Measurements from ENCODE around the gene SPOP.

Gene SPOP

GRCh38 chr17:49588726-49589576 is 88.9 kb downstream of the SPOP start:
- no peak overlapping the region for H3K27ac ChIP-seq (ENCODE audit: low read depth, low read length)
- H3K4me2 ChIP-seq (ENCODE audit: low read depth, low read length, poor library complexity, severe bottlenecking), result no peak overlapping the region
- no peaks in the 10 kb centered on the region for H4K20me1 ChIP-seq (ENCODE audit: low read depth, low read length)
- H3K79me2 ChIP-seq (ENCODE audit: insufficient read depth, low read length), result no peaks in the 10 kb centered on the region
- no peak overlapping the region for H3K4me3 ChIP-seq (ENCODE audit: insufficient read depth, low read length, poor library complexity, severe bottlenecking)
- no peaks in the 10 kb centered on the region for H3F3A ChIP-seq (ENCODE audit: insufficient read depth)
- H3K9me2 ChIP-seq (replicated peaks; ENCODE audit: insufficient read depth, low read length), result no peaks in the 10 kb centered on the region
- no peak for TF ChIP-seq EZH2phosphoT487 (conservative IDR thresholded peaks at IDR 0.05; ENCODE audit: low read length)
- no peak for TF ChIP-seq CTCF (IDR thresholded peaks at IDR 0.05; ENCODE audit: insufficient read depth, low read length, poor library complexity, severe bottlenecking)
- H3K9me3 ChIP-seq (ENCODE audit: insufficient read depth, low read length), result no peaks in the 10 kb centered on the region
- H3K27me3 ChIP-seq (ENCODE audit: low read length), result no peaks in the 10 kb centered on the region
- H3K9ac ChIP-seq (ENCODE audit: low read length), result no peak overlapping the region
- no peaks in the 10 kb centered on the region for H3K36me3 ChIP-seq (ENCODE audit: low read length)
- H2AFZ ChIP-seq (ENCODE audit: low read depth, low read length, severe bottlenecking), result no peak overlapping the region

GRCh38 chr17:49588312-49588711 is 89.6 kb downstream of the SPOP start:
- Histone ChIP-seq H3K27me3 (ENCODE audit: low read length) (no peaks in the 10 kb centered on the region), H2AFZ (ENCODE audit: low read depth, low read length, severe bottlenecking) (no peak overlapping the region), H3K4me3 (ENCODE audit: insufficient read depth, low read length, poor library complexity, severe bottlenecking) (no peak overlapping the region), H3K36me3 (ENCODE audit: low read length) (no peaks in the 10 kb centered on the region), H3K9me2 (replicated peaks; ENCODE audit: insufficient read depth, low read length) (no peaks in the 10 kb centered on the region), H3K27ac (ENCODE audit: low read depth, low read length) (no peak overlapping the region), H3K4me2 (ENCODE audit: low read depth, low read length, poor library complexity, severe bottlenecking) (no peak overlapping the region), H3F3A (ENCODE audit: insufficient read depth) (no peaks in the 10 kb centered on the region), H3K9ac (ENCODE audit: low read length) (no peak overlapping the region), H4K20me1 (ENCODE audit: low read depth, low read length) (no peaks in the 10 kb centered on the region), H3K9me3 (ENCODE audit: insufficient read depth, low read length) (no peaks in the 10 kb centered on the region), H3K79me2 (ENCODE audit: insufficient read depth, low read length) (no peaks in the 10 kb centered on the region)
- no peak for TF ChIP-seq CTCF (IDR thresholded peaks at IDR 0.05; ENCODE audit: insufficient read depth, low read length, poor library complexity, severe bottlenecking)
- TF ChIP-seq EZH2phosphoT487 (conservative IDR thresholded peaks at IDR 0.05; ENCODE audit: low read length), result no peak

- H3K27ac ChIP-seq (ENCODE audit: low read depth, low read length), result no peak overlapping the region
- no peaks in the 10 kb centered on the region for H3K9me2 ChIP-seq (replicated peaks; ENCODE audit: insufficient read depth, low read length)
- H3K36me3 ChIP-seq (ENCODE audit: low read length), result no peaks in the 10 kb centered on the region
- H3K4me3 ChIP-seq (ENCODE audit: insufficient read depth, low read length, poor library complexity, severe bottlenecking), result no peak overlapping the region
- H3K27me3 ChIP-seq (ENCODE audit: low read length), result no peaks in the 10 kb centered on the region
- no peaks in the 10 kb centered on the region for H4K20me1 ChIP-seq (ENCODE audit: low read depth, low read length)
- H3K9ac ChIP-seq (ENCODE audit: low read length), result no peak overlapping the region
- no peak overlapping the region for H2AFZ ChIP-seq (ENCODE audit: low read depth, low read length, severe bottlenecking)
- no peaks in the 10 kb centered on the region for H3K9me3 ChIP-seq (ENCODE audit: insufficient read depth, low read length)
- no peaks in the 10 kb centered on the region for H3F3A ChIP-seq (ENCODE audit: insufficient read depth)
- no peaks in the 10 kb centered on the region for H3K79me2 ChIP-seq (ENCODE audit: insufficient read depth, low read length)
- H3K4me2 ChIP-seq (ENCODE audit: low read depth, low read length, poor library complexity, severe bottlenecking), result no peak overlapping the region
- TF ChIP-seq EZH2phosphoT487 (conservative IDR thresholded peaks at IDR 0.05; ENCODE audit: low read length) (no peak), CTCF (IDR thresholded peaks at IDR 0.05; ENCODE audit: insufficient read depth, low read length, poor library complexity, severe bottlenecking) (no peak)
Measured at GRCh38 chr17:49587366-49588073, 90.4 kb downstream of the SPOP start.

All from SU-DHL-6 (cell line).